K562 (cell line): ENCODE measurements around the gene EPS8L1.

Experiments used
- CHD2 ChIP-seq: IDR thresholded peaks from 2 replicates; pipeline ENCODE4 v1.6.1; 2011; ENCODE audit warnings: low read depth, low read length
- CREB3 ChIP-seq: fragments of 450-650 bp; conservative IDR thresholded peaks from 2 replicates; pipeline ENCODE4 v1.6.1; 2016; ENCODE audit warnings: missing genetic modification characterization, low read depth, mild to moderate bottlenecking, missing compliant biosample characterization, moderate library complexity
- CTCF ChIP-seq, 3 experiments: IDR thresholded peaks in 2 of 3; conservative IDR thresholded peaks in 1 of 3; 2 replicates each; pipeline ENCODE4 v1.5.1; 2011 to 2012; ENCODE audit warnings: low read length in 3 of 3, mild to moderate bottlenecking in 3 of 3, control low read depth in 2 of 3, improper control_type of control experiment in 1 of 3, inconsistent platforms in 1 of 3, low read depth in 1 of 3, mixed read lengths in 1 of 3, moderate library complexity in 1 of 3; ENCODE audit not compliant: insufficient read depth in 2 of 3
- DACH1 ChIP-seq: fragments of 450-650 bp; IDR thresholded peaks from 2 replicates; pipeline ENCODE4 v1.6.1; 2018; ENCODE audit not compliant: partially characterized antibody
- ETV6 ChIP-seq, 3 experiments: fragments of 150-350 bp in 1 of 3; sonication (generic) in 1 of 3; formaldehyde crosslinking in 1 of 3; IDR thresholded peaks; 2 replicates each; pipeline versions ENCODE4 v1.6.1 to v1.8.0; 2014 to 2022; ENCODE audit warnings: borderline replicate concordance in 2 of 3, low read depth in 2 of 3, antibody characterized with exemption in 1 of 3, low read length in 1 of 3, mild to moderate bottlenecking in 1 of 3, missing genetic modification reagents in 1 of 3
- IRF1 ChIP-seq: sonication (generic); formaldehyde crosslinking; IDR thresholded peaks from 2 replicates; pipeline ENCODE4 v1.8.0; 2022; ENCODE audit warnings: missing genetic modification reagents, mild to moderate bottlenecking, borderline replicate concordance
- POLR2A ChIP-seq: fragments of 450-650 bp; conservative IDR thresholded peaks from 2 replicates; pipeline ENCODE4 v1.6.1; 2016
- RCOR1 ChIP-seq, 2 experiments: IDR thresholded peaks; 2 replicates each; pipeline ENCODE4 v1.6.1; 2012; ENCODE audit warnings: low read depth in 2 of 2, low read length in 2 of 2, borderline replicate concordance in 1 of 2, improper control_type of control experiment in 1 of 2
- TARDBP ChIP-seq: fragments of 450-650 bp; IDR thresholded peaks from 2 replicates; pipeline ENCODE4 v1.6.1; 2016
- YY1 ChIP-seq, 3 experiments: IDR thresholded peaks; 2 replicates each; pipeline ENCODE4 v1.6.1; 2011; ENCODE audit warnings: low read length in 2 of 3, mild to moderate bottlenecking in 2 of 3, moderate library complexity in 2 of 3, borderline replicate concordance in 1 of 3, control low read depth in 1 of 3, low read depth in 1 of 3; ENCODE audit not compliant: insufficient read depth in 3 of 3, insufficient replicate concordance in 2 of 3, control insufficient read depth in 1 of 3, insufficient read length in 1 of 3; ENCODE audit errors: extremely low read depth in 1 of 3
- ZNF174 ChIP-seq: fragments of 250-450 bp; sonication (Bioruptor Pico); IDR thresholded peaks from 2 replicates; pipeline ENCODE4 v1.4.0; 2020; ENCODE audit warnings: mild to moderate bottlenecking
- ZNF175 ChIP-seq: fragments of 200-800 bp; sonication (Bioruptor generic); IDR thresholded peaks from 2 replicates; pipeline ENCODE4 v1.6.1; 2016; ENCODE audit warnings: low read depth, mild to moderate bottlenecking, missing genetic modification characterization, missing compliant biosample characterization
- ZNF318 ChIP-seq, 2 experiments: fragments of 450-650 bp; IDR thresholded peaks; 2 replicates each; pipeline ENCODE4 v1.6.1; 2016; ENCODE audit warnings: mild to moderate bottlenecking in 2 of 2, borderline replicate concordance in 1 of 2, low read depth in 1 of 2, moderate library complexity in 1 of 2

- no peak for TF ChIP-seq CHD2
- no peak for TF ChIP-seq ETV6 (IDR thresholded peaks at IDR 0.05; ENCODE audit: borderline replicate concordance in 1 of 2, low read depth in 2 of 2, low read length in 1 of 2)
- no peak for TF ChIP-seq ETV6 (CRISPR knock-in tag; IDR thresholded peaks at IDR 0.05; ENCODE audit: borderline replicate concordance)
- TF ChIP-seq CTCF (IDR thresholded peaks at IDR 0.05 in 2 of 3, conservative IDR thresholded peaks at IDR 0.05 in 1 of 3; ENCODE audit: insufficient read depth in 2 of 3, low read depth in 1 of 3, low read length in 3 of 3), result no peak
- TF ChIP-seq ZNF174 (CRISPR knock-in tag), result no peak
- TF ChIP-seq RCOR1 (IDR thresholded peaks at IDR 0.05; ENCODE audit: borderline replicate concordance in 1 of 2, low read depth in 2 of 2, low read length in 2 of 2), result no peak
- TF ChIP-seq POLR2A, result no peak
- no peak for TF ChIP-seq CREB3
- TF ChIP-seq IRF1, result no peak
- TF ChIP-seq TARDBP, result no peak
- no peak for TF ChIP-seq ZNF175 (CRISPR knock-in tag)
- TF ChIP-seq DACH1, result no peak
- no peak for TF ChIP-seq YY1 (IDR thresholded peaks at IDR 0.05; ENCODE audit: borderline replicate concordance in 1 of 3, control insufficient read depth in 1 of 3, extremely low read depth in 1 of 3, insufficient read depth in 3 of 3, insufficient read length in 1 of 3, insufficient replicate concordance in 2 of 3, low read depth in 1 of 3, low read length in 2 of 3)
- no peak for TF ChIP-seq ZNF318 (IDR thresholded peaks at IDR 0.05; ENCODE audit: borderline replicate concordance in 1 of 2, low read depth in 1 of 2)
These were observed 25.6 kb downstream of the EPS8L1 start for GRCh38 chr19:55101261-55101660.
